Neural progenitor cell (in vitro differentiated cells): ENCODE data around the gene FRMPD4. TPM values are rescaled to one million over a fixed set of nuclear protein-coding genes. Genes with fewer than 3 reads are reported as not detected.

ENCODE experiments used
- DNase-seq: peaks from one replicate; pipeline ENCODE4 v3.0.0-alpha.2; 2016; ENCODE audit warnings: low spot score
- H2AFZ ChIP-seq: fragments of 200-600 bp; sonication (generic); replicated peaks from 2 replicates; pipeline ENCODE4 v1.6.1; 2016; ENCODE audit warnings: antibody characterized with exemption
- H3F3A ChIP-seq: fragments of 200-600 bp; sonication (generic); 2 replicates; pipeline ENCODE4 v1.6.1; 2016; ENCODE audit warnings: antibody characterized with exemption, low read depth
- H3K27ac ChIP-seq: fragments of 200-600 bp; sonication (generic); 2 replicates; pipeline ENCODE4 v1.5.1; 2016; ENCODE audit warnings: mild to moderate bottlenecking
- H3K27me3 ChIP-seq: fragments of 200-600 bp; sonication (generic); 2 replicates; pipeline ENCODE4 v1.6.1; 2016; ENCODE audit warnings: mild to moderate bottlenecking, moderate library complexity
- H3K36me3 ChIP-seq: fragments of 200-600 bp; sonication (generic); 2 replicates; pipeline ENCODE4 v1.5.1; 2016
- H3K4me1 ChIP-seq: fragments of 200-600 bp; sonication (generic); 2 replicates; pipeline ENCODE4 v1.6.1; 2016; ENCODE audit warnings: mixed run types
- H3K4me2 ChIP-seq: fragments of 200-600 bp; sonication (generic); 2 replicates; pipeline ENCODE4 v1.6.1; 2016
- H3K4me3 ChIP-seq: fragments of 200-600 bp; sonication (generic); 2 replicates; pipeline ENCODE4 v1.5.1; 2016
- H3K79me2 ChIP-seq: fragments of 200-600 bp; sonication (generic); 2 replicates; pipeline ENCODE4 v1.6.1; 2016; ENCODE audit warnings: low read depth
- H3K9ac ChIP-seq: fragments of 200-600 bp; sonication (generic); 2 replicates; pipeline ENCODE4 v1.6.1; 2016
- H3K9me3 ChIP-seq: fragments of 200-600 bp; sonication (generic); 2 replicates; pipeline ENCODE4 v1.5.1; 2016; ENCODE audit warnings: low read depth
- H4K20me1 ChIP-seq: fragments of 200-600 bp; sonication (generic); 2 replicates; pipeline ENCODE4 v1.6.1; 2016; ENCODE audit warnings: low read depth
- H3K27ac Mint-ChIP-seq: 3 replicates; pipeline ENCODE4 v1.8.0; 2021; ENCODE audit warnings: mixed read lengths
- H3K27me3 Mint-ChIP-seq: 2 replicates; pipeline ENCODE4 v1.8.0; 2022; ENCODE audit warnings: low read depth, mild to moderate bottlenecking, inconsistent platforms, moderate library complexity, mixed read lengths; ENCODE audit not compliant: insufficient read depth
- H3K36me3 Mint-ChIP-seq: 3 replicates; pipeline ENCODE4 v1.8.0; 2021; ENCODE audit warnings: mixed read lengths
- H3K4me1 Mint-ChIP-seq: 3 replicates; pipeline ENCODE4 v1.8.0; 2021; ENCODE audit warnings: mixed read lengths
- H3K4me3 Mint-ChIP-seq: 3 replicates; pipeline ENCODE4 v1.8.0; 2021; ENCODE audit warnings: mild to moderate bottlenecking, moderate library complexity, mixed read lengths
- H3K9me3 Mint-ChIP-seq: 3 replicates; pipeline ENCODE4 v1.8.0; 2020; ENCODE audit warnings: mixed read lengths
- EZH2 ChIP-seq: fragments of 200-600 bp; sonication (generic); IDR thresholded peaks from 2 replicates; pipeline ENCODE4 v1.6.1; 2017; ENCODE audit warnings: antibody characterized with exemption, mild to moderate bottlenecking, moderate library complexity
- EZH2phosphoT487 ChIP-seq: fragments of 200-600 bp; sonication (generic); IDR thresholded peaks from 2 replicates; pipeline ENCODE4 v1.6.1; 2017; ENCODE audit warnings: antibody characterized with exemption
- total RNA-seq: library from RNA; depleted of rRNA; stranded (reverse); fragments of >200 nt; gene quantifications from 2 replicates; pipeline ENCODE4 v1.2.3, GENCODE V29; 2015; ENCODE audit warnings: low replicate concordance
- TF ChIP-seq, protein P1 (sequence below): fragments of 200-600 bp; sonication (generic); IDR thresholded peaks from 2 replicates; pipeline ENCODE4 v1.5.1; 2017; ENCODE audit warnings: antibody characterized with exemption, mild to moderate bottlenecking

Gene FRMPD4
- total RNA-seq, 1 donor from 2014 or later: not detected

DNA sequence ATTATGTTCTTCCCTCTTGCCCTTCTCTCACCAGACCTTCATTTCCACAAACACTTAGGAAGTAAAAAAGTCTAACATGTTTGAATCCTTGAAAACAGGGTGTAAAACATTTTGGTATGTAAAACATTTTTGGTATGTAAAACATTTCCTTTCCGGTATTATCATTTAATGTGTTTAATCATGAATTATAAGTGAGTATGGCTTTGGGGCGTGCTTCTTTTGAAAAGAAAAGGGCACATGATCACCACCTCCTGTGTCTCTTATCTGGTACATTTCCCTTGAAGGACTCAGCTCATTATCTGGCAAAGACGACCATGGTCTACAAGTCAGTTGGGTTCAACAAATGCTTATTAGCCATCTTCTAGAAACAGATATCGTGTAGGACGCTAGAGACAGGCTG lies 283.6 kb downstream of the FRMPD4 start:
- Histone ChIP-seq H3K79me2 (no peaks in the 10 kb centered on the region), H3K27me3 (no peaks in the 10 kb centered on the region), H3F3A (no peaks in the 10 kb centered on the region), H3K9me3 (no peaks in the 10 kb centered on the region), H3K4me1 (no peaks in the 10 kb centered on the region), H3K9ac (no peak overlapping the region), H3K4me3 (no peak overlapping the region), H3K36me3 (no peaks in the 10 kb centered on the region), H3K4me2 (no peak overlapping the region), H3K27ac (no peak overlapping the region), H2AFZ (no peak overlapping the region), H4K20me1 (no peaks in the 10 kb centered on the region)
- no peak for DNase-seq
- Mint-ChIP-seq H3K9me3 (peaks cover 4% of the 10 kb centered on the region), H3K27me3 (peaks cover 3% of the 10 kb centered on the region), H3K27ac (no peak overlapping the region), H3K4me3 (no peak overlapping the region), H3K36me3 (no peaks in the 10 kb centered on the region), H3K4me1 (no peaks in the 10 kb centered on the region)
- TF ChIP-seq EZH2phosphoT487 (no peak), EZH2 (no peak)
- TF ChIP-seq, protein P1, sequence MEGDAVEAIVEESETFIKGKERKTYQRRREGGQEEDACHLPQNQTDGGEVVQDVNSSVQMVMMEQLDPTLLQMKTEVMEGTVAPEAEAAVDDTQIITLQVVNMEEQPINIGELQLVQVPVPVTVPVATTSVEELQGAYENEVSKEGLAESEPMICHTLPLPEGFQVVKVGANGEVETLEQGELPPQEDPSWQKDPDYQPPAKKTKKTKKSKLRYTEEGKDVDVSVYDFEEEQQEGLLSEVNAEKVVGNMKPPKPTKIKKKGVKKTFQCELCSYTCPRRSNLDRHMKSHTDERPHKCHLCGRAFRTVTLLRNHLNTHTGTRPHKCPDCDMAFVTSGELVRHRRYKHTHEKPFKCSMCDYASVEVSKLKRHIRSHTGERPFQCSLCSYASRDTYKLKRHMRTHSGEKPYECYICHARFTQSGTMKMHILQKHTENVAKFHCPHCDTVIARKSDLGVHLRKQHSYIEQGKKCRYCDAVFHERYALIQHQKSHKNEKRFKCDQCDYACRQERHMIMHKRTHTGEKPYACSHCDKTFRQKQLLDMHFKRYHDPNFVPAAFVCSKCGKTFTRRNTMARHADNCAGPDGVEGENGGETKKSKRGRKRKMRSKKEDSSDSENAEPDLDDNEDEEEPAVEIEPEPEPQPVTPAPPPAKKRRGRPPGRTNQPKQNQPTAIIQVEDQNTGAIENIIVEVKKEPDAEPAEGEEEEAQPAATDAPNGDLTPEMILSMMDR: no peak

DNA sequence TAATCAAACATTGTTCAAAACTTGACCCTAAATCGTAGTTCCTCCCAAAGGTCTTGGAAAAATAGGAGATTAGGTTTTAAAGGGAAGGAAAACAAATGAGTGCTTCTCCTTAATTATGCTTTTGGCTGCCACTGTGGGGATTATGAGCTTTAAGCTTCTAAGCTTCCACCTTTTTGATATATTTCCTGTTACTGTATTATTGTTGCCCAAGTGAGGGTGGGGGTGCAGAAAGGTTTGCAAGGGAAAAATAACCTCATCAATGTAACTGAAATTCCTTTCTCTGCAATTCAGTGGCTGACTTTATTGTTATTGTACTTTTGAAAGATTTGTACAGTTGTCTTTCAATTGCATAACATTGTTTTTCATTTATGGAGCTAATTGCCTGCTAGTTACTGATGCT lies 285.1 kb downstream of the FRMPD4 start:
- Histone ChIP-seq H3K79me2 (no peaks in the 10 kb centered on the region), H3K27ac (no peak overlapping the region), H3K4me2 (no peak overlapping the region), H3F3A (no peaks in the 10 kb centered on the region), H3K4me1 (no peaks in the 10 kb centered on the region), H3K4me3 (no peak overlapping the region), H3K9me3 (no peaks in the 10 kb centered on the region), H4K20me1 (no peaks in the 10 kb centered on the region), H3K27me3 (no peaks in the 10 kb centered on the region), H2AFZ (no peak overlapping the region), H3K9ac (no peak overlapping the region), H3K36me3 (no peaks in the 10 kb centered on the region)
- Mint-ChIP-seq H3K4me1 (no peaks in the 10 kb centered on the region), H3K27me3 (peaks cover 3% of the 10 kb centered on the region), H3K27ac (no peak overlapping the region), H3K9me3 (peaks cover 4% of the 10 kb centered on the region), H3K36me3 (no peaks in the 10 kb centered on the region), H3K4me3 (no peak overlapping the region)
- DNase-seq: no peak
- no peak for TF ChIP-seq EZH2
- no peak for TF ChIP-seq EZH2phosphoT487
- TF ChIP-seq, protein P1: no peak

DNA sequence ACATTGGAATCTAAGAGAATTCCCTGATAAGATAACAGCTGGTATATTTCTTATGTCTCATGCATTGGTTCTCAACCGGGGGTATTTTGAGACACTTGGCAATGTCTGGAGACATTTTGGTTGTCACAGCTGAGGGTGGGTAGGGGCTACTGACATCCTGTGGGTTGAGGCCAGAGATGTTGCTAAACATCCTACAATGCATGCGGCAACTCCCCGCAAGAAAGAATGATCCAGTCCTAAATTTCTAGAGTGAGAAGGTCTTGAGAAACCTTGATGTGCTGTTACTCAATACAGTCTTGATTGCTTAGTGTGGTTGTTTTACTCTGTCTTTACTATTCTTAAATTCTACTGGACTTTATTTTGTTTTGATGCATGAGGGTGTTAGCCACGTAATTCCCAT lies 287.2 kb downstream of the FRMPD4 start:
- no peak overlapping the region for H3K4me3 Mint-ChIP-seq
- no peaks in the 10 kb centered on the region for H3F3A ChIP-seq
- H2AFZ ChIP-seq: no peak overlapping the region
- no peak overlapping the region for H3K9ac ChIP-seq
- no peaks in the 10 kb centered on the region for H3K27me3 ChIP-seq
- no peak overlapping the region for H3K27ac Mint-ChIP-seq
- no peak overlapping the region for H3K4me3 ChIP-seq
- H3K4me2 ChIP-seq: no peak overlapping the region
- H4K20me1 ChIP-seq: no peaks in the 10 kb centered on the region
- no peaks in the 10 kb centered on the region for H3K9me3 Mint-ChIP-seq
- no peak overlapping the region for H3K27ac ChIP-seq
- peaks cover 1% of the 10 kb centered on the region for H3K27me3 Mint-ChIP-seq
- DNase-seq: no peak
- no peaks in the 10 kb centered on the region for H3K4me1 ChIP-seq
- no peaks in the 10 kb centered on the region for H3K36me3 Mint-ChIP-seq
- no peaks in the 10 kb centered on the region for H3K4me1 Mint-ChIP-seq
- no peaks in the 10 kb centered on the region for H3K36me3 ChIP-seq
- H3K9me3 ChIP-seq: no peaks in the 10 kb centered on the region
- TF ChIP-seq, protein P1: no peak
- TF ChIP-seq EZH2 (no peak), EZH2phosphoT487 (no peak)
- H3K79me2 ChIP-seq: no peaks in the 10 kb centered on the region
